ENCODE data around the gene SF3A1.

DNA sequence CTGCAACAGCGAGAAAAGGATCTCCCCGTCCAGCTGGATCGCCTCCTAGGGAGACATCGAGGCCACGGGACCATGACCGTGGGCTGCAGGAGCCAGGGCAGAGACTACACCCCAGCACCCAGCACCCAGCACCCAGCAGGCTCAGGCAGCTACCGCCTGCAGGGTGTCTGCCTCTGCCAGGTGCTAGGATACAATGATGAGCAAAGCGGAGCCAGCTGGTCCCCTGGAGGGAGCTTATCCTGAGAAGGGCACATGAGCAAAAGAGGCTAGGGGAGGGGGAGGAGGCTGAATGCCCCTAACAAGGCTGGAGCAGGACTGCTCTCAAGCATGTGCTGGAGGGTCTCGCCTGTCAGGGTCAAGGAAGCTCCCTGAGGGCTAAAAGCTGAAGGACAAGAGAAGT, 62.6 kb downstream of the SF3A1 start:
- TF ChIP-seq ZNF503 (CRISPR knock-in tag; IDR thresholded peaks at IDR 0.05) (no peak), ZNF883 (CRISPR knock-in tag; IDR thresholded peaks at IDR 0.05; ENCODE audit: not compliant biosample characterization) (no peak)
